GM12892 (cell line): ENCODE results near the gene OCLN.
"Not testable (repeated sequence)": the region's sequence is repeated elsewhere in the genome, so short reads cannot be mapped to it uniquely, and the experiment has no call there.

Source experiments
- POLR2A ChIP-seq: IDR thresholded peaks from 2 replicates; pipeline ENCODE4 v1.6.1; 2011; ENCODE audit warnings: low read depth, low read length, control low read depth
- TAF1 ChIP-seq: IDR thresholded peaks from 2 replicates; pipeline ENCODE4 v1.6.1; 2011; ENCODE audit warnings: low read depth, mild to moderate bottlenecking, control low read depth, low read length, borderline replicate concordance

- TF ChIP-seq TAF1, POLR2A: not testable (repeated sequence)
These were observed 103.7 kb downstream of the OCLN start for GRCh38 chr5:69596114-69596840.
